Mucosa of descending colon (tissue), 3 donors: ENCODE measurements around the gene CPN1. TPM values are rescaled to one million over a fixed set of nuclear protein-coding genes. Genes with fewer than 3 reads are reported as not detected.

ENCODE experiments used
- ATAC-seq: fragments of 200-7000 bp; cut with Tn5 transposase; one replicate; pipeline ENCODE4 v1.9.1; 2020; ENCODE audit warnings: mild to moderate bottlenecking, moderate library complexity
- DNase-seq, 3 donors: peaks; one replicate each; pipeline ENCODE4 v3.0.0-alpha.2; 2020
- H3K36me3 ChIP-seq: fragments of 200-600 bp; one replicate; pipeline ENCODE4 v1.8.0; 2021; ENCODE audit warnings: low read depth, mild to moderate bottlenecking
- H3K4me1 ChIP-seq: fragments of 200-600 bp; one replicate; pipeline ENCODE4 v1.8.0; 2021; ENCODE audit warnings: low read depth, mild to moderate bottlenecking
- H3K4me3 ChIP-seq: fragments of 200-600 bp; one replicate; pipeline ENCODE4 v1.8.0; 2021; ENCODE audit warnings: mild to moderate bottlenecking
- H3K9me3 ChIP-seq: fragments of 200-600 bp; one replicate; pipeline ENCODE4 v1.8.0; 2021; ENCODE audit warnings: mild to moderate bottlenecking
- CTCF ChIP-seq: fragments of 200-600 bp; IDR thresholded peaks from one replicate; pipeline ENCODE4 v1.8.0; 2022; ENCODE audit warnings: antibody characterized with exemption, mild to moderate bottlenecking
- intact Hi-C, 2 donors: fragments of 100-400 bp; cut with DNase I in 1 of 2; cut with micrococcal nuclease in 1 of 2; formaldehyde crosslinking; loops; one replicate each; pipeline versions ENCODE4 v1.11.0 to v1.11.1; 2022; cut with DNase I, micrococcal nuclease
- total RNA-seq, 3 donors: library from RNA; stranded (reverse); fragmentation: NEBNext Ultra II Directional in 2 of 3; extraction: Animal tissue kit (Norgen Biotek cat#: 25700) in 2 of 3; gene quantifications; one replicate each; pipeline versions ENCODE4 v1.2.1 to v1.2.4, GENCODE V29; 2021 to 2023
- donor health status: DM: no; HTN: no; CAD: no; lungs with moderate emphysema.
- donor health status: DM: no; HTN: no; CAD: no.
- donor health status: DM: no; HTN: yes; CAD: no.

The CPN1 gene
- total RNA-seq, 3 donors from 2014 or later: 0.14 TPM; not detected in 2

GRCh38 chr10:100075426-100076220, 6.0 kb downstream of the CPN1 start:
- H3K4me1 ChIP-seq: no peaks in the 10 kb centered on the region
- H3K9me3 ChIP-seq: no peaks in the 10 kb centered on the region
- no peak for ATAC-seq
- no peak overlapping the region for H3K4me3 ChIP-seq
- intact Hi-C loops: no loop called here
- no peaks in the 10 kb centered on the region for H3K36me3 ChIP-seq
- no peak for DNase-seq
- TF ChIP-seq CTCF: no peak

GRCh38 chr10:100072514-100072913, 9.2 kb downstream of the CPN1 start:
- Histone ChIP-seq H3K36me3 (no peaks in the 10 kb centered on the region), H3K4me1 (no peaks in the 10 kb centered on the region), H3K4me3 (no peak overlapping the region), H3K9me3 (no peaks in the 10 kb centered on the region)
- intact Hi-C loops: no loop called here
- ATAC-seq (no peak), DNase-seq (no peak)
- TF ChIP-seq CTCF: no peak

- ATAC-seq (no peak), DNase-seq (no peak)
- Histone ChIP-seq H3K9me3 (no peaks in the 10 kb centered on the region), H3K4me3 (no peak overlapping the region), H3K4me1 (no peaks in the 10 kb centered on the region), H3K36me3 (no peaks in the 10 kb centered on the region)
- no peak for TF ChIP-seq CTCF
- intact Hi-C loops: no loop called here
Observed at GRCh38 chr10:100071529-100071928, 10.1 kb downstream of the CPN1 start.

- no peak for TF ChIP-seq CTCF
- no peaks in the 10 kb centered on the region for H3K9me3 ChIP-seq
Observed at GRCh38 chr10:100067466-100067865, 14.2 kb downstream of the CPN1 start.

GRCh38 chr10:100065084-100065660, 16.5 kb downstream of the CPN1 start:
- no peaks in the 10 kb centered on the region for H3K4me1 ChIP-seq
- ATAC-seq (no peak), DNase-seq (no peak)
- no peaks in the 10 kb centered on the region for H3K36me3 ChIP-seq
- no peak overlapping the region for H3K4me3 ChIP-seq
- TF ChIP-seq CTCF: no peak
- intact Hi-C loops: no loop called here
- no peaks in the 10 kb centered on the region for H3K9me3 ChIP-seq

More at GRCh38 chr10:100067466-100067865, 14.2 kb downstream of the CPN1 start:
- Histone ChIP-seq H3K4me3 (no peak overlapping the region), H3K4me1 (no peaks in the 10 kb centered on the region), H3K36me3 (no peaks in the 10 kb centered on the region)
- DNase-seq: no peak
- no peak for ATAC-seq
- intact Hi-C loops: no loop called here
